Vagina (tissue), 2 donors: ENCODE measurements around the gene BMP10.

Source experiments
- CTCF ChIP-seq, 3 experiments: fragments of 450-650 bp in 2 of 3; fragments of 200-600 bp in 1 of 3; sonication (generic) in 1 of 3; IDR thresholded peaks; one replicate each; pipeline ENCODE4 v1.5.1; 2017 to 2019; ENCODE audit warnings: antibody characterized with exemption in 3 of 3, mild to moderate bottlenecking in 2 of 3, moderate library complexity in 2 of 3
- POLR2A ChIP-seq, 2 donors: fragments of 450-650 bp; IDR thresholded peaks; one replicate each; pipeline ENCODE4 v1.6.1; 2017; ENCODE audit warnings: antibody characterized with exemption in 2 of 2, mild to moderate bottlenecking in 2 of 2, moderate library complexity in 2 of 2
- POLR2AphosphoS5 ChIP-seq, 2 donors: sonication (generic); formaldehyde crosslinking; IDR thresholded peaks; one replicate each; pipeline ENCODE4 v1.9.0; 2017; ENCODE audit warnings: antibody characterized with exemption in 2 of 2, mild to moderate bottlenecking in 2 of 2, low read depth in 1 of 2; ENCODE audit not compliant: insufficient read depth in 1 of 2

DNA sequence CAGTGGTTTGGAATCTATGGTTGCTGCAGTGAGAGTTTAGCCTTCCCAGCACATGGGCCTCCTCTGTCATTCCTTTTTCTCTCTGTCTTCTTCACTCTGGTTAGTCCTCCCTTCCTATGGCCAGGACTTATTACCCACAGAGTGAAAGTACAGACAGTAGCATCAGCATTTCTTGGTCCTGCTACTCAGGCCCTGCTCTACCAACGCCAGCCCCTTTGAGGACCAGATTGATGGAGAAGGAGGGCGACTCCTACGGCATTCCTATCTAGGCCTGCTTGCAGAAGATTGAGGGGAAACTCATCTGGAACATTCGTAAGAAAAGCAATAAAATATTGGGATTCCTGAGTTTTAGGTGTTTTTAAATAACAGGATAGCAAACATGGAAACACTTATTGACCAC lies 43.5 kb downstream of the BMP10 start:
- no peak for TF ChIP-seq CTCF (IDR thresholded peaks at IDR 0.05)
- TF ChIP-seq POLR2AphosphoS5 (IDR thresholded peaks at IDR 0.05; ENCODE audit: insufficient read depth in 1 of 2, low read depth in 1 of 2), result no peak
- no peak for TF ChIP-seq POLR2A (IDR thresholded peaks at IDR 0.05)
